Activated CD4-positive, alpha-beta T cell treated with anti-CD3 and anti-CD28 coated beads, Interleukin-2, Interleukin-6, amounts not matched to agents 100 ng/mL and 50 ng/mL, durations not matched to agents 16 hours and 8 hours (primary cell): ENCODE results near the gene CCL4.
A peak's percentile ranks its signal among the peaks of the same experiment; 100 is the strongest.

ENCODE experiments used
- DNase-seq: peaks from one replicate; pipeline ENCODE4 v3.0.0-alpha.2; 2020

CCL4 gene

DNA sequence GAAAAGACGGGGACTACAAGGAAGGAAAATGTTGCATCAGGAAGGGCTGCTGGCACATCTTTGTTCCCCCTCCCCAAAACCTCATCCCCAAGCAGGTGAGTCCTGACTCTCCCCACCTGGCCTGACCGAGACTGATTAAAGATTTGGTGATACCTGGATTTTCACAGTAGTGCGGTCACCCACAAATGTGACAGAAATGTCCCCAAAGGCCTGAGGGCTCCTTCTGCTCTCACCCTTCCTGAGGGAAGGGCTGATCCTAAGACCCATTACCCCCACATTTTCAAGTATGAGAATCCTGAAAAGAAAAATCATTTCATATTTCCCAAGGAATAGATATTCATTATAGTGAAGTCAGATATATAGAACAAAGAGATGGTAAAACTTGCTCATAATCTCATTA, 44.0 kb downstream of the CCL4 start:
- DNase-seq, result no peak

DNA sequence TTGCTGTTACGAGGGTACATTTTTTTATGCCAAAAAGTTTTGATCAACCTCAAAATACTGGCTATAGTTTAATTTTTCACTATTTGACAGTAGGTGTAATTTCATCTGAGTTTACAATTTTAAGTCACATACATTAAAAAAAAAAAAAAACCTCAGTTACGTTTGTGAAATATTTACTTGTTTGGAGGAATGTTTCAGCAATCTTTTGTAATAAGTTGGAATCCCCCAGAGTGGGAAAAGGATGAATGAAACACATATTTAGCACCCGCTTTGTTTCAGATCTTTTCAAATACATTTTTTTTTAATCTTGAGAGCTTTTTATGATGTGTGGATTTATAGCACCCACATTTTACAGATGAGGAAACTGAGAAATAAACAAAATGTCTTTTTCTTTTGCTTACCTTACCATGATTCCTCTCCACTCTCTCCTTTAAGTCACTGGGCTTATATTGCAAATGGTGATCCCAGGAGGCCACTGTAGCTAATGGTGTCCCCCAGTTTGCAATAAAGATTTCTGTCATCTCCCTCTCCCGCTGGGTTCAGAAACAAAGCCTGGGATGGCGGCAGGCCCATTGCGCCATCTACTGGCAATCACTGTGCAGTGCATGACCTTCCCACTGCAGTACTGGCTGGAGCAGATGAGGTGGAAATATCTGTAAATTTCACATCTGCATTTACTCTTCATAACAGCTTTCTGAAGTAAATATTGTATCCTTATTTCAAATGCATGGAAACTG, 45.1 kb downstream of the CCL4 start:
- DNase-seq, result peak; percentile 86

DNA sequence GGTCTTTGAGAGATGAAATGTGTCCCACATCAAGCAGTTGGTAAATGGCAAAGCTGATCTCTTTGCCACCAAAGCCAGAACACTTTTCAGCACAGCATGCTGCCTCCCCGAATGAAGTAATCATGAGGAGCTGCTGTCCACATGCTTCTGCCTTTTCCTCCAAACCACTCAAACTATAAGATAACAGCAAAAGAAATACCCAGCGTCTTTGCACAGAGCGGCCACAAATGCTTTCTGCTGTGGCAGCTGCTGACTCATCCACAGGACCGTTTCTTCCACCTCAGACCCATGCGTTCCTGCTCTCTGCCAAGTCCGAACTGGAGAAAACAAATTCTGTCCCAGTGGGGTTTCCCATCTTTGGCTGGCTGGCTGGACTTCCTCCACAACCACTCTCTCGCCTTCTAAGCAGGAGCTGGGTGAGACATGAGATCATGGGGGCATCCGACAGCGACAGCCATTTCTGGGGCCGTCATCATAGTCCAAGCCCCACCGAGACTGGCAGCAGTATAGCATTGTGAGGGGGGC, 45.7 kb downstream of the CCL4 start:
- DNase-seq, result peak; percentile 36

DNA sequence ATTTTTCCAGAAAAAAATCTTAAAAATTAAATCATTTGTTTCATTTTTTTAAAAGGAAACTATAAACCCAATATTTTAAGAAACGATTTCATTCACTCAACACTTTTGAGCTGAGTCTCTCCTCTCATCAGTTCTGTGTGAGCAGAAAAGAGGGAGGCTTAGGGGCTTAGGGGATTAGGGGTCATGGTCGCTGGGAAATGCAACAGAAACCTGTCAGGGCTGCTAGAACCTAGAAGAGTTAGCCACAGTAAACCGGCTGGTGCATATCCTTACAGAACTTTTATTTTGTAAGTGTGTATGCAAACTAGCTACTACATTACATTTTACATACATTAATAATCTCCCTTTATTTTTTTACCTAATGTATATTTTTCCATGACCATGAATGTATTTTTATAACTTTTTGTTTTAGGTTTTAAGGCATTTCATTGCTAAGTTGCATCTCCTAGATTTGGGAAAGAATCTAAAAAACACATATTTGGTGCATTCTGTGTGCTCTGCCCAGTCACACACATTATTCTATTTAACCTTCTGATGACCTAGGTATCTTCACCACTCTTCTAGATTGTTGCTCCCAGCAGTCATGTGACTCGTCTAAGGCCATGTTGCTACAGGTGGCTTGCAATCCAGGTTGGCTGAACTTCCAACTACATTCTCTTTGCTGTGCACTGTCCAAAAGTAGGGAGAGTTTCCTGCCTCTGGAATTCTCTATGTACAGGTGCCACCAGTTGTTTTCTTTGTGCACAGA, 48.4 kb downstream of the CCL4 start:
- no peak for DNase-seq

DNA sequence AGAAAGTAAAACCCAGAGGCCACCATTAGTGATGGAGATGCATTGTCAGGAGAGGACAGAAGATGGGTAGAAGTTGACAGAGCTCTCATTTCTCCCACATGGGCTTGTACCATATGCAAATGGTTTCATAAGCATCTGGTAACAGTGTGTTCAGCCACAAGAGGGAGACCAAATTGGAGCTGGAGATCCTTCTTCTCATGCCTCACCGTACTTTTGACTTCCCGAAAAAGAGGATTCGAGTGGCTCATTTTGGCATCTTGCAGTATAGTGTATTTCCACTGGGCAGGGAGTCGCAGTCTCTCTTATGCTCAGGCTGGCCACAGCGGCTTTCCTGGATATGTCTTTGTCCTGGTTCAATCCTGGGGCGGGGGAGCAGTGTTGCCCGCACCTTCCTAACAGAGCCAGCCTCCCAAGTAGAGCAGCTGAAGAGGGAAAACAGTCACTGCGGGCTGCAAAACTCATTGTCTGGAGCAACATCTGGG, 49.1 kb downstream of the CCL4 start:
- DNase-seq, result no peak

DNA sequence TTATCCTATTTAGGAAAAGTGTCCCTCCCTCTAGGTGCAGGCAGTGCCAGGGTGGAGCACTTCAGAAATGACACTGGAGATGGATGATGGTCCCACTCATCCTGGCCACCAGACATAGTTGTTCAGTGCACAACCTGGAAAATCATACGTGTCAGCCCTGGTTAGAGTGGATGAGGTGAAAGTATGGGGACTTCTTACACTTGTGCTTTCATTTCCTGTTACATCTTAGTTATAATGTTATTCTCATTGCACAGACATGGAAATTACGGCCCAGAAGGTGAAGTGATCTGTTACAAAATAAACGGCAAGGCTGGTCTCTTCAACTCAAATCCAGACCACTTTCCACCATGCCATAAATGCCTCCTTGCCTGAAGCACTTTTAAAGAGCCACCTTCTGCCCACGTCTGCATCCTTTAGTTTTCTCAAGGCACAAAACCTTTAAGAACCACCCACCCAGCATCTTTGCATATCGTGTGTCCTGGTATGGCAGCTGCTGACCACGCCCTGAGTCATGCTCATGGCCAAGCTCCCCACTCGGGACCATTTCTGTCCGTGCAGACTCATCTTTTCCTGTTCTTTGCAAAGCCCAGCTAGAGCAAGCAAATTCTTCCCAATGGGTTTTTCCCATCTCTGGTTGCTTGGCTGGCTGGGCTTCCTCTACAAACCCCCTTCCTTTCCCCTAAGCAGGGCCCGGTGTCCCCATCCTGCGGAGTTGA, 50.4 kb downstream of the CCL4 start:
- DNase-seq, result no peak
